HepG2 (cell line): Measurements from ENCODE around the gene ARL15.

Source experiments
- FOXK1 ChIP-seq: sonication (generic); formaldehyde crosslinking; IDR thresholded peaks from 2 replicates; pipeline ENCODE4 v1.4.0; 2020; ENCODE audit warnings: low read depth, missing genetic modification reagents, borderline replicate concordance
- HNRNPH1 ChIP-seq: fragments of 200-400 bp; formaldehyde crosslinking; optimal IDR thresholded peaks from 2 replicates; pipeline ENCODE3; 2017; ENCODE audit warnings: mild to moderate bottlenecking, low read depth, low read length
- PHF8 ChIP-seq: sonication (generic); formaldehyde crosslinking; IDR thresholded peaks from 2 replicates; pipeline ENCODE4 v1.5.0; 2020; ENCODE audit warnings: missing genetic modification reagents
- SMAD3 ChIP-seq: sonication (generic); formaldehyde crosslinking; IDR thresholded peaks from 2 replicates; pipeline ENCODE4 v1.4.0; 2020; ENCODE audit warnings: missing genetic modification reagents
- ZFX ChIP-seq: sonication (generic); formaldehyde crosslinking; IDR thresholded peaks from 2 replicates; pipeline ENCODE4 v1.4.0; 2020; ENCODE audit warnings: mild to moderate bottlenecking, low read depth, missing genetic modification reagents, moderate library complexity
- ZKSCAN8 ChIP-seq: IDR thresholded peaks from 2 replicates; pipeline ENCODE4 v1.6.1; 2016; ENCODE audit warnings: borderline replicate concordance, missing genetic modification reagents, missing compliant biosample characterization
- TF ChIP-seq, protein P1 (sequence below): sonication (generic); formaldehyde crosslinking; IDR thresholded peaks from 2 replicates; pipeline ENCODE4 v1.5.0; 2020; ENCODE audit warnings: mild to moderate bottlenecking, missing genetic modification reagents, moderate library complexity
- TF ChIP-seq, protein P2 (sequence below): sonication (generic); formaldehyde crosslinking; IDR thresholded peaks from 2 replicates; pipeline ENCODE4 v1.8.0; 2022; ENCODE audit warnings: missing genetic modification reagents, low read depth, mild to moderate bottlenecking, borderline replicate concordance
- TF ChIP-seq, protein P3 (sequence below): sonication (generic); formaldehyde crosslinking; IDR thresholded peaks from 2 replicates; pipeline ENCODE4 v1.4.0; 2020; ENCODE audit warnings: missing genetic modification reagents, mild to moderate bottlenecking, borderline replicate concordance

DNA sequence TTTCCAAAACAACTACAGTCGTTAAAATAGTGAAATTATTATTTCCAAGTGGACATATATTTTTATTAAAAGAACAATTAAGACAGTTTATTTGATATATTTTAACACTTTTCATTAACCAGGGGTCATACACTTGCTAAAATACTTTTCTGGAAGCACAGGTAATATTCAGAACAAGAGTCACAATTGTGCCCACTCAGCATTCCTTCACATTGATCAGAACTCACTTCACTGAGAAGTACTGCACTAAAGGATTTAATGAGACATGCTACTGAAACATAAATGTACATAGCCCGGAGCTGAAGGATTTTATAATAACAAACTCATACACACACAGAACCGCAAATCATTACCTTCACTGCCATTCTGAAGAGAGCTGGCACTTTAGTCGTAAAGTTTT is 361.8 kb downstream of the ARL15 start:
- TF ChIP-seq ZFX (CRISPR knock-in tag), result no peak
- no peak for TF ChIP-seq ZKSCAN8 (CRISPR knock-in tag)
- TF ChIP-seq, protein P1, sequence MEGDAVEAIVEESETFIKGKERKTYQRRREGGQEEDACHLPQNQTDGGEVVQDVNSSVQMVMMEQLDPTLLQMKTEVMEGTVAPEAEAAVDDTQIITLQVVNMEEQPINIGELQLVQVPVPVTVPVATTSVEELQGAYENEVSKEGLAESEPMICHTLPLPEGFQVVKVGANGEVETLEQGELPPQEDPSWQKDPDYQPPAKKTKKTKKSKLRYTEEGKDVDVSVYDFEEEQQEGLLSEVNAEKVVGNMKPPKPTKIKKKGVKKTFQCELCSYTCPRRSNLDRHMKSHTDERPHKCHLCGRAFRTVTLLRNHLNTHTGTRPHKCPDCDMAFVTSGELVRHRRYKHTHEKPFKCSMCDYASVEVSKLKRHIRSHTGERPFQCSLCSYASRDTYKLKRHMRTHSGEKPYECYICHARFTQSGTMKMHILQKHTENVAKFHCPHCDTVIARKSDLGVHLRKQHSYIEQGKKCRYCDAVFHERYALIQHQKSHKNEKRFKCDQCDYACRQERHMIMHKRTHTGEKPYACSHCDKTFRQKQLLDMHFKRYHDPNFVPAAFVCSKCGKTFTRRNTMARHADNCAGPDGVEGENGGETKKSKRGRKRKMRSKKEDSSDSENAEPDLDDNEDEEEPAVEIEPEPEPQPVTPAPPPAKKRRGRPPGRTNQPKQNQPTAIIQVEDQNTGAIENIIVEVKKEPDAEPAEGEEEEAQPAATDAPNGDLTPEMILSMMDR (CRISPR knock-in tag), result no peak
- TF ChIP-seq, protein P2, sequence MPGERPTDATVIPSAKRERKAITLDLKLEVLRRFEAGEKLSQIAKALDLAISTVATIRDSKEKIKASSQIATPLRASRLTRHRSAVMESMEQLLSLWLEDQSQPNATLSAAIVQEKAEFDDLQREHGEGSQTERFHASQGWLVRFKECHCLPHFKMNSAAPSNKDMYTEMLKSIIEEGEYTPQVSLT (CRISPR knock-in tag), result no peak
- TF ChIP-seq SMAD3, result no peak
- no peak for TF ChIP-seq HNRNPH1
- no peak for TF ChIP-seq PHF8 (CRISPR knock-in tag)
- TF ChIP-seq FOXK1, result no peak
- TF ChIP-seq, protein P3, sequence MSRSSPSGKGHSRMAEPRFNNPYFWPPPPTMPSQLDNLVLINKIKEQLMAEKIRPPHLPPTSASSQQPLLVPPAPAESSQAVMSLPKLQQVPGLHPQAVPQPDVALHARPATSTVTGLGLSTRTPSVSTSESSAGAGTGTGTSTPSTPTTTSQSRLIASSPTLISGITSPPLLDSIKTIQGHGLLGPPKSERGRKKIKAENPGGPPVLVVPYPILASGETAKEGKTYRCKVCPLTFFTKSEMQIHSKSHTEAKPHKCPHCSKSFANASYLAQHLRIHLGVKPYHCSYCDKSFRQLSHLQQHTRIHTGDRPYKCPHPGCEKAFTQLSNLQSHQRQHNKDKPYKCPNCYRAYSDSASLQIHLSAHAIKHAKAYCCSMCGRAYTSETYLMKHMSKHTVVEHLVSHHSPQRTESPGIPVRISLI (CRISPR knock-in tag), result no peak
